Measurements from ENCODE around the gene FBF1.

FBF1 gene

DNA sequence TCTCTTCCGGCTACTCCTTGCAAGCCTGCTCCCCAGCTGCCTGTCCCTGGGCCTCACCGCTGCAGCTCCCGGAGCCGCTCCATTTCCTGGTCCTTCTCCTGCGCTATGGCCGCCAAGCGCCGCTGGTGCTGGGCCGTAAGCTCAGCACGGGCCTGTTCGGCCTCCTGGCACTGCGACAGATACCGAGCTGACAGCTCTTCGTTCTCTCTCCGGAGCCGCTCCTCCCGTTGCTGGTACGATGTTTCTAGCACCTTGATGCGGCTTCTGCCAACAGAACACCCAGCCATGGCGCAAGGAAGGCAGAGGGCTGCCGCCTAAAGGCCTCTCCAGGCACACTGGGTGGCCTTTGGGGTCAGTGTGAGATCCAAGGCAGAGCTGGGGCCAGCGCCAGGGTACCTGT, 21.2 kb downstream of the FBF1 start:
- no peak overlapping the region for H3K4me3 ChIP-seq (replicated peaks; ENCODE audit: insufficient read depth, low read length)
- H3K27ac ChIP-seq (replicated peaks), result no peak overlapping the region
- DNase-seq (ENCODE audit: low read depth in 1 of 2, low spot score in 1 of 2), result no peak
- no peak for TF ChIP-seq GABPA (IDR thresholded peaks at IDR 0.05; ENCODE audit: low read depth)
- no peak for TF ChIP-seq CTCF (IDR thresholded peaks at IDR 0.05; ENCODE audit: insufficient read depth, low read length)
- no peak for TF ChIP-seq POLR2AphosphoS5 (IDR thresholded peaks at IDR 0.05; ENCODE audit: low read depth)
- no peak for TF ChIP-seq SPI1 (IDR thresholded peaks at IDR 0.05; ENCODE audit: borderline replicate concordance, low read depth)
- no peak for TF ChIP-seq REST (IDR thresholded peaks at IDR 0.05; ENCODE audit: insufficient replicate concordance, low read depth)
- no peaks in the 10 kb centered on the region for H3K27me3 ChIP-seq (ENCODE audit: insufficient read depth, poor library complexity, severe bottlenecking)

DNA sequence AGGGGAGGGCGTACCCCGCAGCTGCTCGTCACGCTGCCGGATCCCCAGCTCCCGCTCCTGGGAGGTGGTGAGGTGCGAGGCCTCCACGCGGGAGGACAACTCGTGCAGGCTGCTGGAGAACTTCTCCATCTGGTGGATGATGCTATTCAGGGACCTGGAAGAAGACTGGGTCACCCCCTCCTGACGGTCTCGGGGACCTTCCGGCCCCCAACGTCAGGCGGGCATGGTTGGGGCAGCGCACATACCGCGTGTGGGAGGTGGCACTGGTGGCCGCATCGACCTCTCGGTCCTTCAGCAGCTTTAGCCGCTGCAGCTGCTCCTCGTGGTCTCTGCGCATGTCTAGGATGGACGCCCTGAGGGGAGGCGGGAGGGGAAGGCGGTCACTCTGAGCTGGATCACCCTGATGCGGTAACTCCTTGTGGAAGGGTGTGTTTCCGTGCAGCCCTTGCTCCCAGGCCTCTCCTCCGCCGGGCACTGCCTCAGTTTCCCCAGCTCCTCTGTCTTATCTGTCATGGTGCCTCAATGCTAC, 22.9 kb downstream of the FBF1 start:
- Histone ChIP-seq H3K27ac (replicated peaks) (no peak overlapping the region), H3K4me3 (replicated peaks; ENCODE audit: insufficient read depth, low read length) (no peak overlapping the region), H3K27me3 (ENCODE audit: insufficient read depth, poor library complexity, severe bottlenecking) (no peaks in the 10 kb centered on the region)
- TF ChIP-seq POLR2AphosphoS5 (IDR thresholded peaks at IDR 0.05; ENCODE audit: low read depth), result no peak
- no peak for TF ChIP-seq CTCF (IDR thresholded peaks at IDR 0.05; ENCODE audit: insufficient read depth, low read length)
- no peak for TF ChIP-seq SPI1 (IDR thresholded peaks at IDR 0.05; ENCODE audit: borderline replicate concordance, low read depth)
- TF ChIP-seq REST (IDR thresholded peaks at IDR 0.05; ENCODE audit: insufficient replicate concordance, low read depth), result no peak
- no peak for TF ChIP-seq GABPA (IDR thresholded peaks at IDR 0.05; ENCODE audit: low read depth)
- no peak for DNase-seq (ENCODE audit: low read depth in 1 of 2, low spot score in 1 of 2)

DNA sequence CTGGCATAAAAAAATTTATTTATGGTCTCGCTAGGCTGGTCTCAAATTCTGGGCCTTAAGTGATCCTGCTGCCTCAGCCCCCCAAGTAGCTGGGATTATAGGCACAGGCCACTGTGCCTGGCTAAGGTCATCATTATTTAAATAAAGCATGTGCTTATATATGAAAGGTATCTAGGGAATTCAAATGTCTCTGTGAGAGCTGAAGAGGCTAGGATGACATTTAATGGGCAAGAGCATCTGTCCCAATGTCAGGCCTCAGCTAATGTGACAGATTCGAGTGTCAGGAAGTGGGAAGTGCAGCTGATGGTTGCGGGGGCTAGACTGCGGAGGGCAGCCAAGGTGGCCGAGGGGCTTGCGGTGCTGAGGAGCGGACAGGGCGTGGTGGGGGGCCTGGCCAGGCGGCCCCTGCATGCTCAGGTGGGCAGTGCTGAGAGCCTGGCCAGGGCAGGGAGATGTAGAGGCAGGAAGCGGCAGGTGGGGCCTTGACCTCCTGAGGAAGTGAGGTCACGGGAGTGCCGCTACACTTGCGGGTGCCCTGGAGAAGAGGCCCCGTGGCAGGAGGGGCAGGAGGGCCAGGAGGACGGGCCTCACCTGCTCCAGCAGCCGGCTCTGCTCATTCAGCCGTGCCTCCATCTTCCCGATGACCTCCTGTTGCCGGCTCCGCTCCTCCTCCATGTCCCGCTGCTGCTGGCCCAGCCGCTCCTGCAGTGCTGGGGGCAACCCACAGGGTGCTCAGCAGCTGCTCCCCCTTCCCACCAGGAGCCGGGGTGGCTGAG, 23.5 kb downstream of the FBF1 start:
- DNase-seq (ENCODE audit: low read depth in 1 of 2, low spot score in 1 of 2), result no peak
- Histone ChIP-seq H3K4me3 (replicated peaks; ENCODE audit: insufficient read depth, low read length) (no peak overlapping the region), H3K27ac (replicated peaks) (no peak overlapping the region), H3K27me3 (ENCODE audit: insufficient read depth, poor library complexity, severe bottlenecking) (no peaks in the 10 kb centered on the region)
- TF ChIP-seq POLR2AphosphoS5 (IDR thresholded peaks at IDR 0.05; ENCODE audit: low read depth) (no peak), CTCF (IDR thresholded peaks at IDR 0.05; ENCODE audit: insufficient read depth, low read length) (no peak)
